GM19455 (cell line): ENCODE measurements around the gene CCDC77.

Source experiments
- ATAC-seq: cut with Tn5 transposase; IDR thresholded peaks from one replicate; pipeline ENCODE4 v1.9.1; 2021; ENCODE audit not compliant: unreplicated experiment

Gene CCDC77

DNA sequence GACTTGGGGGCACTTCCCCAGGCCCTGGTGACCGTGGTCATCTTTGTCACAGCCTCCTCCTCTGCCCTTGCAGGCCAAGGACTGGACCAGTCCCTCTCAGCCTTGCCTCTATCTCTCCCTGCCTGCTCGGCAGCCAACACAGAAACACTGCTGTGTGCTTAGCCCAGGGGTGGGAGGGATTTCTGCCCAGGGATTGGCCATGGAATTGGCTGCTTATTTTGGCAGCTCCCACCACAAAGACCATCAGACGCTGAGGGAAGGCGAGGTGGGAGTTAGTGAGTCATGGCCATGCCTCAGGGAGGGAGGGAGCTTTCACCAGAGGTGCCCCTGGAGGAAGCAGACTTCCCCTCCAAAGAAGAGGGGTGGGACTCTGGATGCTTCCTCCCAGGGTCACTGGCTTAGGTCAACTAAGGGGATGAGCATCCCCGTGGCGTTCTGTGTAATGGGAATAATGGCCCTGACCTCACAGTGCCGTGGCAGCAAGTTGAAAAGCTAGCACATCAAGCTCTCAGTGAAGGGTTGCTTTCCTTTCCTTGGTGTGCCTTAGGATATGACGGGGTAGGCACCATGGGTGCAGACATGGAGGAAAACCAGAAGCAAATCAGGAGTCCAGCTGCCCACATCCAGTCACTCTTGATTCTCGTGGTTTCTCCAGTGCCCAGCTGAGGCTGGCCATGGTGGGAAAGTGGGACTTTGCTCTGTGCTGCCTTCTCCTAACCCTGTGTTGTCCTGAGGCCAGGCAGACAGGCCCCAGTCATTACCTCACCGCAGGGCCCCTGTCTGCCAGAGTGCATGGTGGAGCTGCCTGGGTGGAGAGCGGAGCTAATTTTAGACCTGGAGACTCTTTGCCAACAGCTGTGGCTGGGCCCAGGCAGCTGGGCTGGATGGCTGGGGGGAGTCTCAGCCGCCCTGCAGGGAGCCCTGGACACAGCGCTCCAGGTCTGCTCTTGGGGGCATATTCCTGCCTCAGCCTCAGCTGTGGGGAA, 79.7 kb downstream of the CCDC77 start:
- no peak for ATAC-seq

DNA sequence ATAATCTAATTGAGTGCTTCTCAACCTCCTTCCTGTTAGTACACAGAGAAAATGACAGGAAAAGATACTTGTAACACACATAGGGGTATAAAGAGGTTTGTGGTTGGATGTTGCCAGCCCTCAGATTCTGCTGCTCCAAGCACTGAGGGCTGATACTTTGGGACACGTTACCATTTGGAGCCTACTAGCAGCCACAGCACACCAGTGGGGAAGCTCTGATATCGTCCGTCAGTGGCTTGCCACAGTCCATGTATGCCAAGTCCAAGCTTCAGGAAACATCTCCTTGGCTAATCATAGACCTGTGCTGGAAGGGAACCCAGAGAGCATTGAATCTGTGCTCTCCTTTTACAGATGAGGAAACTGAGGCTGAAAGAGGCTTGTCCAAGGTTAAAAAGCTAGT, 80.6 kb downstream of the CCDC77 start:
- ATAC-seq: no peak

DNA sequence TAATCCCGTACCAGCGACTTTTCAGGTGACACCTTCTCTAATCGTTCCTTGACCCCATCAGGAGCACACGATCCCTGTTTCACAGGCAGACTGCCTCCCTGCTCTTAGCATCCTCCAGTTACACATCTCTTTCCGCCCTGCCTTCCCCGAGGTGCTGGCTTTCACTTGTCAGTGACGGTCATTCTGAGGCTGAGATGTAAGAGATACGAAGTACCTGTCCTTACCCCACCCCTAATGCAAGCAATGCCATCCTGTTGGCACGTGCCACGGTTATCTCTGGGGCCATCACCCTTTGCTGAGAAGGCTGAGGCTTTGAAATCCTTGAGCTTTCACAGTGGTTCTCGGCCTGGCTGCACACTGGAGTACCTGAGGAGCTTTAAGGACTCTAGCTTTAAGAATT, 82.7 kb downstream of the CCDC77 start:
- ATAC-seq: no peak

DNA sequence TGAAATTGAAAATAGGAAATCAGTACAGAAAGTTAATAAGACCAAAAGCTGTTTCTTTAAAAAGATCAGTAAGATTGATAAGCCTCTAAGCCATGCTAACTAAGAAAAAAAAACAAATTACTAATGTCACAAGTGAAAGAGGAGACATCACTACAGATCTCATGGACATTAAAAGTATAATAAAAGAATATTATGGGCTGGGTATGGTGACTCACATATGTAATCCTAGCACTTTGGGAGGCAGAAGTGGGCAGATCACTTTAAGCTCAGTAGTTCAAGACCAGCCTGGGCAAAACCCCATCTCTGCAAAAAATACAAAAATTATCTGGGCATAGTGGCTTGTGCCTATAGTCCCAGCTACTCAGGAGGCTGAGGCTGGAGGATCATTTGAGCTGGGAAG, 88.8 kb downstream of the CCDC77 start:
- ATAC-seq: no peak
